Ectodermal cell (in vitro differentiated cells): ENCODE results near the gene KLHL26.

Experiments used
- H3K27ac ChIP-seq: 2 replicates; pipeline ENCODE4 v1.7.0; 2013; ENCODE audit warnings: mild to moderate bottlenecking, low read depth, low read length; ENCODE audit not compliant: insufficient read depth, poor library complexity, severe bottlenecking
- H3K27me3 ChIP-seq: 2 replicates; pipeline ENCODE4 v1.7.0; 2013; ENCODE audit warnings: mild to moderate bottlenecking, low read length; ENCODE audit not compliant: insufficient read depth, control insufficient read depth, poor library complexity, severe bottlenecking
- H3K36me3 ChIP-seq: one replicate; pipeline ENCODE4 v1.7.0; 2013; ENCODE audit warnings: low read length; ENCODE audit not compliant: control insufficient read depth, insufficient read depth
- H3K4me1 ChIP-seq: one replicate; pipeline ENCODE4 v1.7.0; 2013; ENCODE audit warnings: low read length; ENCODE audit not compliant: control insufficient read depth, insufficient read depth
- H3K4me3 ChIP-seq: 2 replicates; pipeline ENCODE4 v1.7.0; 2013; ENCODE audit warnings: low read depth, low read length, control low read depth; ENCODE audit not compliant: insufficient read depth
- H3K9me3 ChIP-seq: 2 replicates; pipeline ENCODE4 v1.7.0; 2013; ENCODE audit warnings: mild to moderate bottlenecking, low read length, moderate library complexity; ENCODE audit not compliant: control insufficient read depth
- WGBS, 2 experiments: methylation state at CpG; one replicate each; pipeline ENCODE4 v1.1.7; 2013; ENCODE audit warnings: missing lambda C conversion rate in 2 of 2; 5-methylcytosine and 5-hydroxymethylcytosine counted together

The KLHL26 gene

GRCh38 chr19:18667531-18668251 lies 30.9 kb downstream of the KLHL26 start:
- Histone ChIP-seq H3K4me1 (peaks cover 9% of the 10 kb centered on the region), H3K36me3 (peaks cover 6% of the 10 kb centered on the region), H3K9me3 (no peaks in the 10 kb centered on the region), H3K27ac (no peak overlapping the region), H3K27me3 (no peaks in the 10 kb centered on the region), H3K4me3 (no peak overlapping the region)
- WGBS, 2 experiments: 97% methylated on average over 55 of the region's 55 CpGs

GRCh38 chr19:18668252-18668631 lies 31.4 kb downstream of the KLHL26 start:
- Histone ChIP-seq H3K4me3 (no peak overlapping the region), H3K9me3 (no peaks in the 10 kb centered on the region), H3K4me1 (peaks cover 3% of the 10 kb centered on the region), H3K27ac (no peak overlapping the region), H3K27me3 (no peaks in the 10 kb centered on the region), H3K36me3 (peaks cover 6% of the 10 kb centered on the region)
- WGBS, 2 experiments: 96 to 97% methylated on average over 38 of the region's 38 CpGs

- WGBS, 2 experiments: 95 to 96% methylated on average over 58 of the region's 58 CpGs
- H3K36me3 ChIP-seq: peaks cover 6% of the 10 kb centered on the region
These were observed 32.1 kb downstream of the KLHL26 start for GRCh38 chr19:18668744-18669523.

GRCh38 chr19:18669524-18669817 lies 32.6 kb downstream of the KLHL26 start:
- Histone ChIP-seq H3K9me3 (no peaks in the 10 kb centered on the region), H3K36me3 (peaks cover 6% of the 10 kb centered on the region)

More at GRCh38 chr19:18668744-18669523, 32.1 kb downstream of the KLHL26 start:
- no peak overlapping the region for H3K27ac ChIP-seq
- H3K27me3 ChIP-seq: no peaks in the 10 kb centered on the region
- H3K4me1 ChIP-seq: no peaks in the 10 kb centered on the region
- H3K9me3 ChIP-seq: no peaks in the 10 kb centered on the region
- no peak overlapping the region for H3K4me3 ChIP-seq

GRCh38 chr19:18669883-18670282 lies 33.1 kb downstream of the KLHL26 start:
- H3K27ac ChIP-seq: no peak overlapping the region
- peaks cover 6% of the 10 kb centered on the region for H3K36me3 ChIP-seq
- no peak overlapping the region for H3K4me3 ChIP-seq
- H3K9me3 ChIP-seq: no peaks in the 10 kb centered on the region
- H3K27me3 ChIP-seq: no peaks in the 10 kb centered on the region
- no peaks in the 10 kb centered on the region for H3K4me1 ChIP-seq
- 93 to 94% methylated on average over 11 of the region's 11 CpGs for WGBS, 2 experiments

More at GRCh38 chr19:18669524-18669817, 32.6 kb downstream of the KLHL26 start:
- Histone ChIP-seq H3K4me1 (no peaks in the 10 kb centered on the region), H3K27ac (no peak overlapping the region), H3K27me3 (no peaks in the 10 kb centered on the region), H3K4me3 (no peak overlapping the region)
- WGBS, 2 experiments: 93% methylated on average over 12 of the region's 12 CpGs

- Histone ChIP-seq H3K4me3 (no peak overlapping the region), H3K9me3 (no peaks in the 10 kb centered on the region), H3K27me3 (no peaks in the 10 kb centered on the region), H3K27ac (no peak overlapping the region), H3K4me1 (no peaks in the 10 kb centered on the region), H3K36me3 (peaks cover 6% of the 10 kb centered on the region)
- WGBS, 2 experiments: 92 to 93% methylated on average over 13 of the region's 13 CpGs
These were observed 33.5 kb downstream of the KLHL26 start for GRCh38 chr19:18670312-18670711.

GRCh38 chr19:18671303-18672043 lies 34.6 kb downstream of the KLHL26 start:
- 92 to 94% methylated on average over 34 to 35 of the region's 35 CpGs for WGBS, 2 experiments
- no peaks in the 10 kb centered on the region for H3K9me3 ChIP-seq
- H3K27me3 ChIP-seq: no peaks in the 10 kb centered on the region
- peaks cover 6% of the 10 kb centered on the region for H3K36me3 ChIP-seq
- H3K27ac ChIP-seq: no peak overlapping the region
- no peak overlapping the region for H3K4me3 ChIP-seq
- no peaks in the 10 kb centered on the region for H3K4me1 ChIP-seq

GRCh38 chr19:18672044-18672451 lies 35.2 kb downstream of the KLHL26 start:
- no peak overlapping the region for H3K27ac ChIP-seq
- no peaks in the 10 kb centered on the region for H3K9me3 ChIP-seq
- peaks cover 6% of the 10 kb centered on the region for H3K36me3 ChIP-seq
- peaks cover 2% of the 10 kb centered on the region for H3K4me1 ChIP-seq
- H3K4me3 ChIP-seq: no peak overlapping the region
- 93 to 94% methylated on average over 24 of the region's 24 CpGs for WGBS, 2 experiments
- no peaks in the 10 kb centered on the region for H3K27me3 ChIP-seq

GRCh38 chr19:18672606-18673337 lies 35.9 kb downstream of the KLHL26 start:
- Histone ChIP-seq H3K27ac (no peak overlapping the region), H3K4me1 (peaks cover 7% of the 10 kb centered on the region), H3K27me3 (no peaks in the 10 kb centered on the region), H3K4me3 (no peak overlapping the region), H3K36me3 (peaks cover 6% of the 10 kb centered on the region), H3K9me3 (no peaks in the 10 kb centered on the region)
- WGBS, 2 experiments: 79 to 85% methylated on average over 13 of the region's 13 CpGs
